ENCODE data around the gene CAMK1G. TPM values are rescaled to one million over a fixed set of nuclear protein-coding genes. Genes with fewer than 3 reads are reported as not detected.

The CAMK1G gene
- total RNA-seq, 1 donor from 2014 or later = 0.21 TPM

- no peaks in the 10 kb centered on the region for H3K27me3 ChIP-seq (ENCODE audit: control insufficient read depth, insufficient read depth, low read length)
- TF ChIP-seq CTCF (IDR thresholded peaks at IDR 0.05; ENCODE audit: insufficient read depth, low read length, poor library complexity, severe bottlenecking) = no peak
- no peak overlapping the region for H3K4me3 ChIP-seq (ENCODE audit: low read depth, low read length)
- no peaks in the 10 kb centered on the region for H3K36me3 ChIP-seq (ENCODE audit: control insufficient read depth, insufficient read depth, low read length)
- DNase-seq (ENCODE audit: low read depth) = no peak
These were observed 50.7 kb downstream of the CAMK1G start for GRCh38 chr1:209634005-209634737.

GRCh38 chr1:209635850-209636249 is 52.3 kb downstream of the CAMK1G start:
- TF ChIP-seq CTCF (IDR thresholded peaks at IDR 0.05; ENCODE audit: insufficient read depth, low read length, poor library complexity, severe bottlenecking) = no peak
- Histone ChIP-seq H3K27me3 (ENCODE audit: control insufficient read depth, insufficient read depth, low read length) (no peaks in the 10 kb centered on the region), H3K4me3 (ENCODE audit: low read depth, low read length) (no peak overlapping the region), H3K36me3 (ENCODE audit: control insufficient read depth, insufficient read depth, low read length) (no peaks in the 10 kb centered on the region)
- DNase-seq (ENCODE audit: low read depth) = no peak

GRCh38 chr1:209641832-209642172 is 58.3 kb downstream of the CAMK1G start:
- TF ChIP-seq CTCF (IDR thresholded peaks at IDR 0.05; ENCODE audit: insufficient read depth, low read length, poor library complexity, severe bottlenecking) = no peak
- DNase-seq (ENCODE audit: low read depth) = no peak
- no peak overlapping the region for H3K4me3 ChIP-seq (ENCODE audit: low read depth, low read length)
- no peaks in the 10 kb centered on the region for H3K27me3 ChIP-seq (ENCODE audit: control insufficient read depth, insufficient read depth, low read length)
- H3K36me3 ChIP-seq (ENCODE audit: control insufficient read depth, insufficient read depth, low read length) = no peaks in the 10 kb centered on the region

- no peak for TF ChIP-seq CTCF (IDR thresholded peaks at IDR 0.05; ENCODE audit: insufficient read depth, low read length, poor library complexity, severe bottlenecking)
- H3K4me3 ChIP-seq (ENCODE audit: low read depth, low read length) = no peak overlapping the region
- DNase-seq (ENCODE audit: low read depth) = no peak
- no peaks in the 10 kb centered on the region for H3K36me3 ChIP-seq (ENCODE audit: control insufficient read depth, insufficient read depth, low read length)
- H3K27me3 ChIP-seq (ENCODE audit: control insufficient read depth, insufficient read depth, low read length) = no peaks in the 10 kb centered on the region
These were observed 59.3 kb downstream of the CAMK1G start for GRCh38 chr1:209642816-209643215.

GRCh38 chr1:209643285-209644020 is 59.9 kb downstream of the CAMK1G start:
- DNase-seq (ENCODE audit: low read depth) = no peak
- no peaks in the 10 kb centered on the region for H3K27me3 ChIP-seq (ENCODE audit: control insufficient read depth, insufficient read depth, low read length)
- no peaks in the 10 kb centered on the region for H3K36me3 ChIP-seq (ENCODE audit: control insufficient read depth, insufficient read depth, low read length)
- no peak overlapping the region for H3K4me3 ChIP-seq (ENCODE audit: low read depth, low read length)
- no peak for TF ChIP-seq CTCF (IDR thresholded peaks at IDR 0.05; ENCODE audit: insufficient read depth, low read length, poor library complexity, severe bottlenecking)

Data from kidney epithelial cell (primary cell).